H1 (cell line): ENCODE measurements around the gene SV2C. TPM values are rescaled to one million over a fixed set of nuclear protein-coding genes. Genes with fewer than 3 reads are reported as not detected.

Experiments
- BACH1 ChIP-seq: IDR thresholded peaks from 2 replicates; pipeline ENCODE4 v1.6.1; 2012; ENCODE audit warnings: low read length, improper control_type of control experiment
- JUND ChIP-seq: IDR thresholded peaks from 2 replicates; pipeline ENCODE4 v1.6.1; 2011; ENCODE audit warnings: mild to moderate bottlenecking, improper control_type of control experiment, low read length
- KDM4A ChIP-seq: IDR thresholded peaks from one replicate; pipeline ENCODE4 v1.7.1; 2012; ENCODE audit warnings: low read depth, mild to moderate bottlenecking, moderate library complexity, low read length, inconsistent platforms; ENCODE audit not compliant: severe bottlenecking
- MAFK ChIP-seq: IDR thresholded peaks from 2 replicates; pipeline ENCODE4 v1.6.1; 2012; ENCODE audit warnings: low read depth, mild to moderate bottlenecking, improper control_type of control experiment, low read length
- NRF1 ChIP-seq: IDR thresholded peaks from 2 replicates; pipeline ENCODE4 v1.6.1; 2011; ENCODE audit warnings: mild to moderate bottlenecking, low read depth, low read length, improper control_type of control experiment
- SAP30 ChIP-seq: fragments of 300-600 bp; sonication (generic); IDR thresholded peaks from 2 replicates; pipeline ENCODE4 v1.7.1; 2012; ENCODE audit warnings: low read length, moderate library complexity, mild to moderate bottlenecking, inconsistent platforms; ENCODE audit not compliant: insufficient read depth, insufficient replicate concordance
- SP4 ChIP-seq: IDR thresholded peaks from 2 replicates; pipeline ENCODE4 v1.6.1; 2012; ENCODE audit warnings: low read length, inconsistent platforms
- TBP ChIP-seq: IDR thresholded peaks from 2 replicates; pipeline ENCODE4 v1.6.1; 2011; ENCODE audit warnings: low read depth, low read length, improper control_type of control experiment
- polyA plus RNA-seq, 7 experiments: library from polyadenylated mRNA; depleted of rRNA in 3 of 7; stranded (reverse) in 5 of 7; unstranded in 2 of 7; fragments of >200 nt in 5 of 7; fragments of 200-250 nt in 2 of 7; gene quantifications; 1 replicate in 5 of 7; 2 replicates in 1 of 7; 4 replicates in 1 of 7; pipeline versions ENCODE4 v1.2.1 to v1.2.3, GENCODE V29; 2011 to 2013; ENCODE audit warnings: missing spikeins in 2 of 7, mixed read lengths in 2 of 7
- total RNA-seq: library from RNA; stranded (reverse); fragmentation: NEBNext Ultra II Directional; extraction: Animal tissue kit (Norgen Biotek cat#: 25700); gene quantifications from 2 replicates; pipeline ENCODE4 v1.2.1, GENCODE V29; 2021

SV2C gene
- total and polyA plus RNA-seq, 2 of the 8 experiments (the other 6 are each of a cell fraction or from before 2014, with no cell fraction given), result 0.08 to 0.24 TPM

DNA sequence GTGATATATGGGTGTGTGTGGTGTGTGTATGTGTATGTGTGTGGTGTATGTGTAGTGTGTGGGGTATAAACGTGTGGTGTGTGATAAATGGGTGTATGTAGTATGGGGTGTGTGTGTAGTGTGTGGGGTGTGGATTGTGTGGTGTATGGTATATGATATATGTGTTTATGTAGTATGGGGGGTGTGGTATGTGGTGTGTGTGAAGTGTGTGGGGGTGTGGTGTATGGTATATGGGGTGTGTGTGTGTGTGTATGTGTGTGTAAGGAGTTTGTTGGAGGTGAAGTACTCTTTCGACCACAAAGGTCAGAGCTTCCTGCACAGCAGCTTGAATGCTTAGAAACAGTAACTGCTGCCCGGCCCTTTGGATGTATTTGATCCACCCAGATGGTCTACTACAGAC, 174.7 kb downstream of the SV2C start (continued):
- TF ChIP-seq TBP (no peak), KDM4A (no peak), JUND (no peak), MAFK (no peak), NRF1 (no peak), BACH1 (no peak), SP4 (no peak), SAP30 (no peak)
